ENCODE results near the gene BAX.

DNA sequence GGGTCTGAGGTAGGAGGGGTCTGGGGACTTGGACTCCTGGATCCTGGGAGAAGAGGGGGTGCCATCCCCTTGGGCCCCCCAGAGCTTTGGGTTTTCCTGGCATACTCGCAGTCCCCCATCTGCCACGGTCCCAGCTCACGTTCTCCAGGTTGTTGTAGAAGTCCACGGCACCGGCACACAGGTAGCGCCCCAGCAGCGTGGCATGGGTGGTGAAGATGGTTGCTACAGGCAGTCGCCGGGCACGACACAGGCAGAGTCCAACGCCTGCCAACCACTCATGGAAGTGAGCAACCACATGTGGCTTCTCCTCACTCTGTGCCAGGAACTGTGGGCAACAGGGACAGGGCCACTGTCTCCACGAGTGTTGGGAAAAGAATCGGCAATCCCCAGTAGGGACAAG lies 31.0 kb downstream of the BAX start:
- TF ChIP-seq, protein P1, sequence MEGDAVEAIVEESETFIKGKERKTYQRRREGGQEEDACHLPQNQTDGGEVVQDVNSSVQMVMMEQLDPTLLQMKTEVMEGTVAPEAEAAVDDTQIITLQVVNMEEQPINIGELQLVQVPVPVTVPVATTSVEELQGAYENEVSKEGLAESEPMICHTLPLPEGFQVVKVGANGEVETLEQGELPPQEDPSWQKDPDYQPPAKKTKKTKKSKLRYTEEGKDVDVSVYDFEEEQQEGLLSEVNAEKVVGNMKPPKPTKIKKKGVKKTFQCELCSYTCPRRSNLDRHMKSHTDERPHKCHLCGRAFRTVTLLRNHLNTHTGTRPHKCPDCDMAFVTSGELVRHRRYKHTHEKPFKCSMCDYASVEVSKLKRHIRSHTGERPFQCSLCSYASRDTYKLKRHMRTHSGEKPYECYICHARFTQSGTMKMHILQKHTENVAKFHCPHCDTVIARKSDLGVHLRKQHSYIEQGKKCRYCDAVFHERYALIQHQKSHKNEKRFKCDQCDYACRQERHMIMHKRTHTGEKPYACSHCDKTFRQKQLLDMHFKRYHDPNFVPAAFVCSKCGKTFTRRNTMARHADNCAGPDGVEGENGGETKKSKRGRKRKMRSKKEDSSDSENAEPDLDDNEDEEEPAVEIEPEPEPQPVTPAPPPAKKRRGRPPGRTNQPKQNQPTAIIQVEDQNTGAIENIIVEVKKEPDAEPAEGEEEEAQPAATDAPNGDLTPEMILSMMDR (IDR thresholded peaks at IDR 0.05): no peak
- TF ChIP-seq POLR2A (IDR thresholded peaks at IDR 0.05): no peak

Measured in esophagus squamous epithelium (tissue), 4 donors.